Kidney epithelial cell (primary cell): ENCODE measurements around the gene EBF4. TPM values are rescaled to one million over a fixed set of nuclear protein-coding genes. Genes with fewer than 3 reads are reported as not detected.

Source experiments
- DNase-seq: peaks from one replicate; pipeline ENCODE4 v3.0.0-alpha.2; 2010; ENCODE audit warnings: low read depth
- H3K27me3 ChIP-seq: 2 replicates; pipeline ENCODE4 v1.6.0; 2011; ENCODE audit warnings: low read length; ENCODE audit not compliant: control insufficient read depth, insufficient read depth
- H3K36me3 ChIP-seq: 2 replicates; pipeline ENCODE4 v1.5.1; 2011; ENCODE audit warnings: low read length; ENCODE audit not compliant: control insufficient read depth, insufficient read depth
- H3K4me3 ChIP-seq: 2 replicates; pipeline ENCODE4 v1.5.1; 2011; ENCODE audit warnings: low read depth, mild to moderate bottlenecking, control low read depth, low read length
- total RNA-seq: library from RNA; depleted of rRNA; stranded (reverse); fragments of >200 nt; gene quantifications from 2 replicates; pipeline ENCODE4 v1.2.3, GENCODE V29; 2015
- TF ChIP-seq, protein P1 (sequence below): IDR thresholded peaks from 2 replicates; pipeline ENCODE4 v1.5.1; 2011; ENCODE audit warnings: mild to moderate bottlenecking, moderate library complexity, low read length, control low read depth, inconsistent platforms; ENCODE audit not compliant: insufficient read depth, poor library complexity, severe bottlenecking

EBF4 gene
- total RNA-seq, 1 donor from 2014 or later: 8.1 TPM

DNA sequence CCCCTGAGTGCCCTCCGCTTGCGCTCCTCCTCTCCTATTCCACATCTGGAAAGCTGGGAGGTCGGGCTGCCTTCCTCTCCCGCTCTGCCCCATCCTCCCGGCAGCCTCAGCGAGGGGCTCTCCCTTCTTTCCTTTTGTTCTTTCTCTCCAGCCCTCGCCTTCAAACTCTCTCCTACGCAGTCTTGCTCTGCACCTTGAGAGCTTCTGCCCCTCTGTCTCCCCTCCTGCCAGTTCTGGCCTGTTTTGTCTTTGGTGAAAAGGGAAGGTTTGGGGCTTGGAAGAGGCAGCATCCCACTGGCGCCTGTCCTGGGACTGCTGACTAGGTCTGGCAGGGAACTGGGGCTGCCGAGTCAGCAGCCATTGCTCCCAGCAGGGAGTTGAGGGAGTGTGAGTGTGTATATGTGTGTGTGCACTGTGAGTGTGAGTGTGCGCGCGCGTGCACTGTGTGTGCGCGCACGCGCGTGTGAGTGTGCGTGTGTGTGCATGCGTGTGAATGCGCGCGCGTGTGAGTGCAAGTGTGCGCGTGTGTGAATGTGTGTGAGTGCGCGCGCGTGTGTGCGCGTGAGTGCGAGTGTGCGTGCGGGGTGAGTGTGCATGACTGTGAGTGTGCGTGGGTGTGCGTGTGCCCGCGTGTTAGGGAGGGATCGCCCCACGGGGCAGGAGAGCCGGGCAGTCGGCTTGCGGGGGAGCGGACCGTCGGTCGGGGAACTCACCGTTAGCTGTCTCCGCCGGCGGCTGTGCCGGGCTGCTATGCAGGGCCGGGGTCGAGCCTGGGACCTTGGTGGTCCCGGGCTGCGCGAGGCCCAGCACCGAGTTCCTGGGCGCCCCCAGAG is 107.3 kb downstream of the EBF4 start:
- DNase-seq: no peak
- TF ChIP-seq, protein P1, sequence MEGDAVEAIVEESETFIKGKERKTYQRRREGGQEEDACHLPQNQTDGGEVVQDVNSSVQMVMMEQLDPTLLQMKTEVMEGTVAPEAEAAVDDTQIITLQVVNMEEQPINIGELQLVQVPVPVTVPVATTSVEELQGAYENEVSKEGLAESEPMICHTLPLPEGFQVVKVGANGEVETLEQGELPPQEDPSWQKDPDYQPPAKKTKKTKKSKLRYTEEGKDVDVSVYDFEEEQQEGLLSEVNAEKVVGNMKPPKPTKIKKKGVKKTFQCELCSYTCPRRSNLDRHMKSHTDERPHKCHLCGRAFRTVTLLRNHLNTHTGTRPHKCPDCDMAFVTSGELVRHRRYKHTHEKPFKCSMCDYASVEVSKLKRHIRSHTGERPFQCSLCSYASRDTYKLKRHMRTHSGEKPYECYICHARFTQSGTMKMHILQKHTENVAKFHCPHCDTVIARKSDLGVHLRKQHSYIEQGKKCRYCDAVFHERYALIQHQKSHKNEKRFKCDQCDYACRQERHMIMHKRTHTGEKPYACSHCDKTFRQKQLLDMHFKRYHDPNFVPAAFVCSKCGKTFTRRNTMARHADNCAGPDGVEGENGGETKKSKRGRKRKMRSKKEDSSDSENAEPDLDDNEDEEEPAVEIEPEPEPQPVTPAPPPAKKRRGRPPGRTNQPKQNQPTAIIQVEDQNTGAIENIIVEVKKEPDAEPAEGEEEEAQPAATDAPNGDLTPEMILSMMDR: no peak
- Histone ChIP-seq H3K27me3 (peaks cover 59% of the 10 kb centered on the region), H3K36me3 (no peaks in the 10 kb centered on the region), H3K4me3 (peak overlapping the region; percentile 51)

DNA sequence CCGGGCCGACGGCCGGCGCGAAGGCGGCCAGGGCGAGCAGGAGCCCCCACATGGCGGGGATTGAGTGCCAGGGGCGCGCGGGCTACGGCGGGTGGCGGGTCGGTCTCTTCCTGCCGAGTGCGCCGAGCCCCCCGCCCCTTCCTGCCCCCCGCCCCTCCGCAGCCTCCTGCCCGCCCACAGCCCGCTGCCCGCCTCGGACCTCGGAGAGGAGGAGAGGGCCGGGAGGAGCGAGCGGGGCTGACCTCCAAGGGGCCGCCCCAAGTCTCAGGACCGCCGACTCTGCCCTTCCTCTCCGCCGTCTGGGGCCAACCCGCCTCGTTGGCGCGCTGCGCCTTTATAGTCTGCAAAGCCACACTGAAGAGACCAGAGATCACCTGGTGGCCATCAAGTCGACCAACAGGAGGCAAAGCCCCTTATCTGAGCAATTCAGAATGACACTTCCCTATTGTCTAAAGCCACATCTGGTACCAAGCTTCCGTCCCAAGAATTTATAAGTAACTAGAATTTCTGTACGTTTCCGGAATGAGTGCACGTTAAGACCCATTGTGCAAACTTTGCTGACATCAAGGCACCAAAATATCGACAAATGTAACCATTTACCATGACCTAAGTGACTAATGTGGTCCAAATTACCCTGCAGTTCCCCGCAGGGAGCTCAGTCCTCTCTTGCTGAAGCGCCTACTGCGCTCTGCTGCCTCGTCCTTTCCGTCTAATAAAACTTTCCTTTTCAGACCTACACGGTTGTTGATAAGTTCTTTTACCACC is 108.1 kb downstream of the EBF4 start, which contains the start of gene CPXM1:
CPXM1 (minus strand) TSS at position 107 of the 765 bp plus-strand sequence; CDS start at position 52, 55 bp downstream.
- TF ChIP-seq, protein P1: peak; percentile 4
- H3K36me3 ChIP-seq: no peaks in the 10 kb centered on the region
- DNase-seq: no peak
- peaks cover 67% of the 10 kb centered on the region for H3K27me3 ChIP-seq
- H3K4me3 ChIP-seq: peak within 1 kb of the TSS; percentile 51

DNA sequence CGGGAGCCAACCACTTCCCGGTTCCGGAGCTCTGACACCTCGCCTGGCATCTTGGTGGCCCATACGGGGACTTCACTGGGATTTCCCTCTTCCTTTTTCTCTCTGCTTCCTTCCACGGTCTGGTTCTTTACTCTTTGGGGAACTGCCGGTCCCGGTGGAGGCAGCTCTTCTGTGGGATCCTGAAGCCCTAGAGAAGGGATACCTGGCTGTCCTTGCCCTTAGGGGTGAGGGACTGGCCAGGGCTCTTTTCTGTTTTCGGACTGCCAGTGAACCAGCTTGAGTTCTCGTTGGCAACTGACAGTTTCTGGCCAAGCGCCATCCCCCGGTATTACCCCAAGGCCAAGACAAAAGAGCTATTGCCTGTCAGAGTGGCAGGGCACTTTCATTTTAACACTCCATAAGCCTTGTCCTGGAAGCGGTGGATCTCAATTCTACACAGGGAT is 108.7 kb downstream of the EBF4 start:
- peaks cover 70% of the 10 kb centered on the region for H3K27me3 ChIP-seq
- TF ChIP-seq, protein P1: no peak
- no peaks in the 10 kb centered on the region for H3K36me3 ChIP-seq
- H3K4me3 ChIP-seq: no peak overlapping the region
- DNase-seq: no peak

DNA sequence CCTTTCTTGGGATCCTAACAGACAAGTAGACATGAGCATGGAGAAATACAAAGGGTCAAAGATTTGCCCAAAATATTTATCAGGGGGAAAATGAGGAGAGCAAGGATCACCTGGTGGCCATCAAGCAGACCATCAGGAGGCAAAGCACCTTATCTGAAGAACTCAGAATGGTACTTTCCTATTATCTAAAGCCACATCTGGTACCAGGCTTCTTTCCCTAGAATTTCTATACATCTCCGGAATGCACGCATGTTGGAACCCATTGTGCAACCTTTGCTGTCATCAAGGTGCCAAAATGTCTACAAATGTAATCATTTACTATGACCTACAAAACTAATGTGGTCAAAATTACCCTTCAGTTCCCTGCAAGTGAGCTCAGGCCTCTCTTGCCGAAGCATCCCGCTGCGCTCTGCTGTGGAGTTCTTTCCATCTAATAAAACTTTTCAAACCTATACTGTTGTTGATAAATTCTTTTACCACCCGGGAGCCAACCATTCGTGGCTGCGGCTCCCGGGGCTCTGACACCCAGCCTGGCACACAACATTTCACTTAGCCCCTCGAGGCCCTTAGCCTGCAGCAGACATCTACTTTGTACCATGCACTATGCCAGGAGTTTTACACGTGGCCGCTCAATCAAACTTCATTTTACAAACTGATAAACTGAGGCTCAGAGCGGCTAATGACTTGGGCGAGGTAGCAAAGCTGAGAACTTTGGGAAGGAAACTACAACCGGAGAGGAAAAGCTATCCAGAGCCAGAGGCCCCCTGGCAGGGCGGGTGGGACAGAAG is 111.7 kb downstream of the EBF4 start:
- H3K4me3 ChIP-seq: no peak overlapping the region
- H3K36me3 ChIP-seq: no peaks in the 10 kb centered on the region
- no peak for DNase-seq
- TF ChIP-seq, protein P1: no peak
- H3K27me3 ChIP-seq: peaks cover 66% of the 10 kb centered on the region

DNA sequence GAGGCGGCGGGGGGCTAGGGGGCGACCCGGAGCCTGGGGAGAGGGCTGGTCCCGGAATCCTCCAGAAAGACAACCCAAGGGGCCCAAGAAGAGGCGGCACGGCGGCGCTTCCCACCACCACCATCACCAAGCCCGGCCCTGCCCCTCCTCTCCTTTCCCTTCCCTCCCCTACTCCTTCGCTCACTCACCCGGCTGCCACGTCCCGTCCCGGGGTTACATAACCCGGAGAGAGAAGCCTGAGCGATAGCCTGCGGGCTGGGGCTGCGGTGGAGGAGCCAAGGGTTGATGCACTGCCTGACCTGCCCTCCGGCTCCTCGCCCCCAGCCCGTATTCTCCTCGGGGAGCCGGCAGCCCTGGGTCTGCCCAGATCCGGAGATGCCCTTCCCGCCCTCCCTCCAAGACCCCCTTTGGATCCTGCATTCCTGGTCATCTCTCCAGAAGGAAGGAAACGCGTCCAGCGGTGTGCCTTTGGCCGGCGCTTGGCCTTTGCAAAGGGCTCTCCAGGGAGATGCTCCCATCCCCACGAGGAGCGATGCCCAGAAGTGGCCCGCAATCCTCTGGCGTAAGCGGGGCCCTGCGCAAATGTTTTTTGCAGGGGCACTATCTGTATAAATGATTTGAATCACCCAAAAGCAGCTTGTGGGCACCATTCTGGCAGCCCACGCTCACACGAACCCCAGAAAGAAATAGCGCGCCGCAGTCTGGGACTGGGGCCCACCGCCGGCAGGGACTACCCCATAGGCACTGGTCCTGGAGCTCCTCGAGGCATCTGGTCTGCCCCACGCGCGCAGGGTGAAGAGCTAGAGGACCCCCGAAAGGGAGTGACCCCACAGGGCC is 112.5 kb downstream of the EBF4 start:
- no peak for DNase-seq
- Histone ChIP-seq H3K36me3 (no peaks in the 10 kb centered on the region), H3K4me3 (no peak overlapping the region), H3K27me3 (peaks cover 57% of the 10 kb centered on the region)
- TF ChIP-seq, protein P1: no peak
